HG03571 (cell line): ENCODE measurements around the gene PTPN1.

Experiments
- ATAC-seq: cut with Tn5 transposase; IDR thresholded peaks from one replicate; pipeline ENCODE4 v1.9.1; 2021; ENCODE audit not compliant: unreplicated experiment

Gene PTPN1

DNA sequence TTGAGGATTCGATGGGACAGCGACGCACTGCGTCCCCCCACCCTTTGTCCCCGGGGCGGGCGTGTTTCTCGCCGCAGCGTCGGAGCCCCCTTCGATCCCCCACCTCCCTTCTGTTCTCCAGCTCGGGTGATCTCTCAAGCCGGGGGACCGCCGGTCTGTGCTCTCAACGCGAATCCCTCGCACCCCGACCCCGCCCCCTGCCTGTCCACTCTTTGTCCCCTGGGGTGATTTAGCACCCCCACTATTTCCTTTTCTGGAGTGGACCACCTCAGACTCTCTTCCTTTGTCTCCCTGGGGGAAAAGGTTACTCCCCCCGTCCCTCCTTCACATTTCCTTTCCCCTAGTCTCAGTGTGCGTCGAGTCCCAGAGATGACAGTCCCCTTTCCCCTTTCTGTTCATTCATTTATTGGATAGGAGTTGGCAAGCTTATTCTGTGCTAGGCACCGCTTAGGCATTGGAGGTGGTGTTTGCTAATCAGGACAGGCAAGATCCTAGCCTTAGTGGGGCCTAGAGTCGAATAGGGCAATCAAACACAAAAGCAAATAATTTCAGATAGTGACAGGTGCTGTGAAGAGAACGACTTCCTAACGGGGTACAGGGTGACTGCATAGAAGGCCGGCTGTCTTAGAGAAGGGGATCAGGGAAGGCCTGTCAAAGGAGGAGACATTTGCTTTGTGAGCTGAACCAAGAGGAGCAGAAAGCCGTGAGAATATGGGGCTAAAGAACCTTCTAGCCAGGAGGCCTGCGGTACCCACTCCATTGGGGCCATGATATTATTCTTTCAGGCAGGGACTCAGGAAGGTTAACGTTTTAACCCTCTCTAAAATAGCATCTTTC lies 741 bp downstream of the PTPN1 start:
- ATAC-seq = no peak

- ATAC-seq = no peak
Observed at GRCh38 chr20:50512323-50512722, 2.1 kb downstream of the PTPN1 start.

DNA sequence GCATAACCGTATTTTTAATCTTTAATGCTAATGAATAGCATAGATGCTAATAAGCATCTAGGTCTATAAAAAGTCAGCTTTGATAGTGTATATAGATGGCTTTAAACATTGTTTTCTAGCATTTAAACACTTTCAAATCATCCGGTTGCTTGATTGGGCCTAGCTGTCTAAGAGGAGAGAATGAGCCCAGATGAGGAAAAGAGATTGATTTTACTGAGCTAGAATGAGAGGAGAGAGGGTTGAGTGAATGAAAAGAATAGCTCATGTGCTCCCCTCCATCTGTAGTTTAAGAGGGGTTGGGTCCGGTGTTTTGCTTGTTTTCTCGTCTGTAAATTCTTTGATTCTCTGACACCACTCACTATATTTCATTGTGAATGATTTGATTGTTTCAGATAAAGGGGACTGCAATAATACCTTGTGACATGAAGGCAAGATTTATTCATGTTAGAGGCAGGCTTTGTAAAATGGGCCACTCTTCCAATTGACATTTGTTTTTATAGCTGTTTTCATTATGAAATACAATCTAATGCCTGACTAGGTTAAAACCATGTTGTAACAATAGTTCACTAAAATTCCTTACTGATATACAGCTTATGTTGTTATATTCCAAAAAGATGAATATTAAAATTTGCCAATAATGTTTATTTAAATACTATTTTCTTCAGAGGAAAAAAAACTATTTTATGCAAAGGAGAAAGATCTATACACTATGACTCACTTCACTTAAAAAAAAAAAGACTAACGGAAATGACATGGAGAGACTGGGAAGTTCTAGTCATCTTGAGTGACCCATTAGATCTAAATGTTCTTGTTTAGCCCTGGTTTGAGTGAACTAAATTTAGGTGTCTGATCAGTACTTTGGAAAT lies 3.2 kb downstream of the PTPN1 start:
- no peak for ATAC-seq

DNA sequence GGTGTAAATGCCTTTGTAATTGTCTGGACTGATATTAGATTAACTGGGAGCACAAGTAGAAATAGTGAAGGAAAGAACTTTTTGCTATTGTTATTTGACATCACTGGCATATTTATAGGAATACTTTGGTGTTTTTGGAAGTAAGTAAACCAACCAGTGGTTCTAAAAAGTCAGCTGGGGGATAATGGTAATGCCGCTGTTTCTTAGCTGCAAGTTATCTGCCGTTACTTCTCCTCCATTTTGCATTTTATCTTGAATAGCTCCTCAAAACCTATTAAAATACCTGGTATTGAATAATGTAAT lies 3.8 kb downstream of the PTPN1 start:
- ATAC-seq = no peak

GRCh38 chr20:50514750-50515149 lies 4.6 kb downstream of the PTPN1 start:
- no peak for ATAC-seq

DNA sequence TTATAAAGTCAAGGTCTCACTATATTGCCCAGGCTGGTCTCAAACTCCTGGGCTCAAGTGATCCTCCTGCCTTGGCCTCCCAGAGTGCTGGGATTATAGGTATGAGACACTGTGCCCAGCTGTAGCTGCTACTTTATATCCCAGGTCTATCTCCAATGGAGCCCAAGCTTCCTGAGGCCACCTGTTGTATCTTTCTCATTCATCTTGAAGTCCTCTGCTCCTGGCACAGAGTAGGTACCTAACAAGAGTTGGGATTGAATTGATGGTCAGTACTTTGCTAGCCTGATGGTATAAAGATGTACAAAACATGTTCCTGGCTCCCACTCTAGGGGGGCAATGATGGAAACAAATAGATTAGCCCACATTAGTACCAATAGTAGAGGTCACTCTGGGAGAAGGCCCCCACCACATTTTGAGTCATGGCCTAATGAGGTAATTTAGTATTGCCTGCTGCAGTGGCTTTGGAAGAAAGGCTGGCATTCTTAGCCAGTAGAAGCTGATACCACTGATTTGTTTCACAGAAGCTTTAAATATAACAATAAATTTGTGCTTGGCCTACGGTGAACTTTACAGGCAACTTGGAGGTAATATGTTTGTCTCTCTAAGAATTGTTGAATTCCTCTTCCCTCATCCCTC lies 5.4 kb downstream of the PTPN1 start:
- no peak for ATAC-seq

DNA sequence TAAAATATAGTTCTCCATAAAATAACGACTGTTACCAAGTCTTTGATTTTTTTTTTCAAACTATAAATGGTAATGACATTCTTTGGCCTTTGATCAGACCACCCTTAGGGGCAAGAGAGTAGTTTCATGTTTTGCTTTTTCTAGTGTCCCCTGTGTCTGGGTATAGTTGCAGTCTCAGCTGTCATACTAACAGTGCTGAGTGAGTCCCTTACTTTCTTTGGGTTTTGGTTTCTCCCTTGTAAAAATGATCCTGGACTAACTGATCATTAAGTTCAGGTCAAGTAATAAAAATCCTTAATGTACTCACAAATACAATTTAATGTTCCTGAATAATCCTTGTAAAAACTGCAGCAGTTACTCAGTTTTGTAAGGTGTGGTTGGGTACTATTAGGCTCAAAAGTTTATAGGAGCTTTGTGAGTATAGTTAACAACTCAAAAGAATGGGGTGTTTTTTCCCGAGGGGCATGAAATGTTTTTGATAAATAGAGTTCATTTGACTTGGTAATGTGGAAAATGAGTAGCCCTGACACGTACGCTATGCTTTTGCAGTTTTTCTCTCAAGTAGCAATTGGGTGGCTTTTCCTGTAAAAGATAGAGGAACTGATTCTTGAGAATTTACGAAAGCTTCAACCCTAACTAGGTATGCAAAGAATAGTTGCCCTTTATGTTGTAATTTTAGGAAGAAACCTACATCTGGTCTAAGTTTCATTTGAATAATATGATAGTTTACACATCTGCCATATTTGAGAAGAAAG lies 6.2 kb downstream of the PTPN1 start:
- peak; percentile 34 for ATAC-seq

- ATAC-seq = no peak
Observed at GRCh38 chr20:50516935-50517816, 7.0 kb downstream of the PTPN1 start.

GRCh38 chr20:50517817-50518154 lies 7.6 kb downstream of the PTPN1 start:
- no peak for ATAC-seq

GRCh38 chr20:50518270-50518721 lies 8.1 kb downstream of the PTPN1 start:
- no peak for ATAC-seq

DNA sequence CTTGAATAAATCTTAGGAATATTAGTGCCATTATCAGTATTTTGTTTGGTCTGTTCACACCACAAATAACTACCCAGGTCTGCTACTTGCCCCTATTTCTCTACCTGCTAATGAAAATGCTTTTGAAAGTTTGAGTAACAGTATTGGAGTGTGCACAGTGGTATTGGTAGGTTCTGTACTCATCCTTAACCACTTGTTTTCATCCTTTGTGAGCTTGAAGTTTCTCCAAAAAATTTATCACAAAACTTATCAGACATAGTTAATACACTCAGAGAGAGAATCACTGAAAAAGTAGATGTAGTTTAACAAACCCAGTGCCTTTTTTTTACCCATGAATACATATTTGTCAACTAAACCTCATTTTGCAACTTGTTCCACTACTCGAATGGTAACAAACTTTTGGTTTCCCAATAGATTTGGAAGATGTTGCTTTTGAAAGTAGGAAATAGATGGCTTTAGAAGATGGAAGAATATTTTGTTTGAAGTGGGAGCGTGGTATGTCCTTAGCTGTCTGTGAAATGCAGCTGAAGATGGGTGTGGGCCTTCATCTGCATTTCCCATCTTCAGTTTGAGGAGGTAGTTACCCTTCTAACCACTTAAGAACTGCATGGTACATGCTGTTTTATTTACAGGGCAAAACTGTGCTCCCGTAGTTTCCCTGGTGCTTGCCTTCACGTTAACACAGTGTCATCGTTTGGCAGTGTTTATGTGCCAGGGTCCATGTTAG lies 9.0 kb downstream of the PTPN1 start:
- no peak for ATAC-seq

DNA sequence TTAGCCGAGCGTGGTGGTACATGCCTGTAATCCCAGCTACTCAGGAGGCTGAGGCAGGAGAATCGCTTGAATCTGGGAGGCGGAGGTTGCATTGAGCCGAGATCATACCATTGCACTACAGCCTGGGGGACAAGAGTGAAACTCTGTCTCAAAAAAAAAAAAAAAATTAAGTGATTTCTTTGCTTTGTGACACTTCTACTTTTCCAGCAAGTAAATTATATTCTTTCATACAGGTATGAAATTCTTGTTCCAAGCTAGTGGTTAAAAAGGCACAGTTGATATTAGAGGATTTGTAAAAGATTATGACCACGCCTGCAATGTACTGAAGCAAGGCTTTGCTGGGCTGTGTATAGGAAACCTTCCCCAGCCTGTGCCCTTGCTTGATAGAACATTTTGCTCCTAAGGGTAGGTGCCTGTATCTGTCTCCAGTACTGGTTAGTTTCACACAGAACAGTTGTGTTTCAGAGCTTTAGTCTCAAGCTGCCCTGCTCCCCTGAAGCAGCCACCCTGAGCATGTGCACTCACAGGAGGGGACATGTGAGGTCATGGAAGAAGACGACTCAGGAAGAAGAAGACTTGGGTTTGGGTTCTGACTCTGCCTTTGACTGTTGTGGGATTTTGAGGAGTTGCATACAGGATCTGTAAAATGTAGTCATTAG lies 10.2 kb downstream of the PTPN1 start:
- no peak for ATAC-seq

DNA sequence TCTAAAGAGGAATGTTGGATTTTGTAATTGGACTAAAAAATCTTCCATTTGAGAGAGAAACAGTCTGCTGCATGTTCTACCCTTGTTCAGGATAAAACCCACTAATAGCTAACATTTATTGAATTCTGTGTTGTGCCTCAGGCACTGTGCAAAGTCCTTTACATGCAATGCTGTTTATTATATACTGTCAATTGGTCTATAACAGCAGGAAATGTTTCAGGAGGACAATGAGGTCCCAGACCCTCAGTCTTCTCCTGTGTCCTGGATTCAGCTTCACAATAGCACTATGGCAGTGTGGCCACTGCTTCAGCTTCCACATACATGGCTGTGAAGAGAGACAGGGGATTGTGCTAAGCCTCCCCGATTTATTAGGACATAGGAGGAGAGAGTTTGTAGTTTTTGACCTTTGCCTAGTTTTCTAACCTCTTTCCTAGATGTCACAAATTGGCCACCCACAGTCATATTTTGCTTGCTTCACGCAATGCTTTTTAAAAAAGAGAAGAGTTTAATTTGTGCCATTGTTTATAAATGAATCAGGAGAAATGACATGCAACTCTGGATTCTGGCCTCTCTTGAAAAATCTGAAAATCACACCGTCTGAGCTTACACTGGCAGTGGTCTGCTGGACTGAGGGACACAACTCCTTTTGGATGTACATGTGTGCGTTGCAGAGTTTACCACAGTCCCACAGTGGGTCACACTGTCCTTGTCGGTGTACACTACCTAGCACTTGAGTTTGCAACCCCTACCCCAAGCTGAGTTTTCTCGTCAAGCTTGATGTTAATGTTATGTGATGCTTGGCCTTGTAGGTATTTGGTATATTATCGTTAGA lies 11.3 kb downstream of the PTPN1 start:
- ATAC-seq = no peak

DNA sequence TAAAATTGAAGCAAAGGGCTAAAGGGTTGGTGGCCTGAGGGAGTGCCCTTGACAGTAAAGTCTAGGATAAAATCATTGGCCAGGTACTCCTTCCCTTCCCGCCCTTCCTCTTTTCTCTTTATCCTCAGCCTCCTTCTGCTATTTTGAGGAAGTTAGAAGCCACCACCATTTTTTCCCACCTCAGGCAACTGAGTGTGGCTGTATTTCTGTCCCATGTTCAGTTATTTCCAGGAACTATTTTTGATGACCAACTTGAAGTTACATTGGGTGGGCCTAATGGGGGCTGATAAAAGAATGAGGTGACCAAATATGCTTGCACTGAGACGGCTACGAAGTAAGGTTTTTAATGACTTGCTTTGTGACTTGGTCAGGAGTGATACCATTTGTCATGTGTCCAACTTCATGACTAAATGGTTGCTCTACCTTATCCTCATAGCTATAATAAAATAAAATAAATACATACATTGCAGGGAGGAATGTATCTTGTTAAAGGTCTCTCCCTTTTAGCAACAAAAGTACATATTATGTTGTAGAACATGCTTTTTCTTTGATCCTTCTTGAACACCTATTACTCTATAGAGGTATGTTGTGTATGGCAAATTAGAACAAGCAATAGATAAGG lies 12.0 kb downstream of the PTPN1 start:
- no peak for ATAC-seq

- no peak for ATAC-seq
Observed at GRCh38 chr20:50523552-50524167, 13.5 kb downstream of the PTPN1 start.

DNA sequence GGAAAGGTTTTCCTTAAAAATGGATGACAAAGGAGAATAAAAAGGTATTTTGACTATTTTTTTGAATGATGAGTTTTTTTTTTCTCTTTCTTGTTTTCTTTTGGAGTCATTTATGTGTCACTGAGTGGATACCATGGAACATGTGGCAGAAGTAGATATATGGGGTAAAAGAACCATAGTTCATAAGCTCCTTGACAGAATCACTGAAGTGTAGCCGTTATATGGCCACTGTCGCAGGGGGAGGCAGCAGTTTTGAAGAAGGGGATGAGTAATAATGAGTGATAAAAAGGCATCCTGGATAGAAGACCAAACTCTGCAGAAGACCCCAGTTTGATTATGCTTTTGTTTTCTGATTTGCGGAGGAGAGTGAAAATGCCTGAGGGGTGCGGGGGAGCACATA lies 15.5 kb downstream of the PTPN1 start:
- ATAC-seq = no peak

- ATAC-seq = no peak
Observed at GRCh38 chr20:50526403-50526989, 16.3 kb downstream of the PTPN1 start.
